ENCODE results near the gene TUBD1. TPM values are rescaled to one million over a fixed set of nuclear protein-coding genes. Genes with fewer than 3 reads are reported as not detected.
"Not testable (repeated sequence)": the region's sequence is repeated elsewhere in the genome, so short reads cannot be mapped to it uniquely, and the experiment has no call there.

Gene TUBD1
- total RNA-seq, 1 donor from 2014 or later, result 7.6 TPM

DNA sequence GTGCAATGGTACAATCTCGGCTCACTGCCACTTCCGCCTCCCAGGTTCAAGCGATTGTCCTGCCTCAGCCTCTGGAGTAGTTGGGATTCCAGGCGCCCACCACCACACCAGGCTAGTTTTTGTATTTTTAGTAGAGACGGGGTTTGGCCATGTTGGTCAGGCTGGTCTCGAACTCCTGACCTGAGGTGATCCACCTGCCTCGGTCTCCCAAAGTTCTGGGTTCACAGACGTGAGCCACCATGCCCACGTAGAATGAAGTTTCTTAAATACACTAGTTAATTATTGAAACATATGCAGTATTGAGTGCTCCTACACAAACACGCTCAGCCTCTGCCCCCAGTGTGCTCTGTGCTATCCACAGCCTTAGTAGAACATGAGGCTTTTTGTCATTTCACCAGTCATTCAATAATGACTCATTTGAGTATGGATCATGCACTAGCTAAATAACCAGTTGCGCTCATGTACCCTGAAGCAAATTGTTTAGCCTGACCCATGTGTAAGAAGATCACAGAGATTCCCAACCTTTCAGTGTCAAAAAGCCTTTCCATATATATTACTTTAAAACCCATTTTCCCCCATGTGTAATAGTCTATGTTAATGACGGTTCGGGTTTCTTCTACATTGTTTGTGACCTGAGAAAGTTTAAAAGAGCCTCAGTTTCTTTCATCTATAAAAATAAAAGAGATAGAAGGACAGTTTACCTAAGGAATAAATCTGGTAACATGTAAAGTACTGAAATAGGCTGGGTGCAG is 49.7 kb downstream of the TUBD1 start:
- no peaks in the 10 kb centered on the region for H3K27me3 ChIP-seq (ENCODE audit: control insufficient read depth, insufficient read depth, low read length)
- TF ChIP-seq, protein P1, sequence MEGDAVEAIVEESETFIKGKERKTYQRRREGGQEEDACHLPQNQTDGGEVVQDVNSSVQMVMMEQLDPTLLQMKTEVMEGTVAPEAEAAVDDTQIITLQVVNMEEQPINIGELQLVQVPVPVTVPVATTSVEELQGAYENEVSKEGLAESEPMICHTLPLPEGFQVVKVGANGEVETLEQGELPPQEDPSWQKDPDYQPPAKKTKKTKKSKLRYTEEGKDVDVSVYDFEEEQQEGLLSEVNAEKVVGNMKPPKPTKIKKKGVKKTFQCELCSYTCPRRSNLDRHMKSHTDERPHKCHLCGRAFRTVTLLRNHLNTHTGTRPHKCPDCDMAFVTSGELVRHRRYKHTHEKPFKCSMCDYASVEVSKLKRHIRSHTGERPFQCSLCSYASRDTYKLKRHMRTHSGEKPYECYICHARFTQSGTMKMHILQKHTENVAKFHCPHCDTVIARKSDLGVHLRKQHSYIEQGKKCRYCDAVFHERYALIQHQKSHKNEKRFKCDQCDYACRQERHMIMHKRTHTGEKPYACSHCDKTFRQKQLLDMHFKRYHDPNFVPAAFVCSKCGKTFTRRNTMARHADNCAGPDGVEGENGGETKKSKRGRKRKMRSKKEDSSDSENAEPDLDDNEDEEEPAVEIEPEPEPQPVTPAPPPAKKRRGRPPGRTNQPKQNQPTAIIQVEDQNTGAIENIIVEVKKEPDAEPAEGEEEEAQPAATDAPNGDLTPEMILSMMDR (IDR thresholded peaks at IDR 0.05; ENCODE audit: insufficient read depth, low read length, severe bottlenecking), result no peak
- H3K4me3 ChIP-seq (ENCODE audit: low read depth, low read length), result no peak overlapping the region
- H3K36me3 ChIP-seq (ENCODE audit: control insufficient read depth, insufficient read depth, low read length), result peaks cover 4% of the 10 kb centered on the region
- FAIRE-seq (no peak), DNase-seq (ENCODE audit: low read depth) (peak; percentile 99)

DNA sequence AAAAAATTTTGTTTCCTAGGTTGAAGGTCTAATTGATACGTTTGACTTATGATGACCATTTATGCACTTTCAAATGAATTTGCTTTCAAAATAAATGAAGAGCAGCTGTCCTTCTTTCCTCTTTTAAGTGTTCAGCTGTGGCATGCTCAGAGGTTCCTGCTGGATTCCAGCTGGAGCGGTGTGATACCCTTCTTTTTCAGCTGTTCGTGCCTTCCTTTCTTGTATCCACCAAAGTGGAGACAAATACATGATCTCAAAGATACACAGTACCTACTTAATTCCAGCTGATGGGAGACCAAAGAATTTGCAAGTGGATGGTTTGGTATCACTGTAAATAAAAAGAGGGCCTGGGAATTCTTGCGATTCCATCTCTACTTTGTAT is 50.9 kb downstream of the TUBD1 start:
- H3K36me3 ChIP-seq (ENCODE audit: control insufficient read depth, insufficient read depth, low read length); H3K4me3 ChIP-seq (ENCODE audit: low read depth, low read length); DNase-seq (ENCODE audit: low read depth); FAIRE-seq; H3K27me3 ChIP-seq (ENCODE audit: control insufficient read depth, insufficient read depth, low read length): not testable (repeated sequence)

DNA sequence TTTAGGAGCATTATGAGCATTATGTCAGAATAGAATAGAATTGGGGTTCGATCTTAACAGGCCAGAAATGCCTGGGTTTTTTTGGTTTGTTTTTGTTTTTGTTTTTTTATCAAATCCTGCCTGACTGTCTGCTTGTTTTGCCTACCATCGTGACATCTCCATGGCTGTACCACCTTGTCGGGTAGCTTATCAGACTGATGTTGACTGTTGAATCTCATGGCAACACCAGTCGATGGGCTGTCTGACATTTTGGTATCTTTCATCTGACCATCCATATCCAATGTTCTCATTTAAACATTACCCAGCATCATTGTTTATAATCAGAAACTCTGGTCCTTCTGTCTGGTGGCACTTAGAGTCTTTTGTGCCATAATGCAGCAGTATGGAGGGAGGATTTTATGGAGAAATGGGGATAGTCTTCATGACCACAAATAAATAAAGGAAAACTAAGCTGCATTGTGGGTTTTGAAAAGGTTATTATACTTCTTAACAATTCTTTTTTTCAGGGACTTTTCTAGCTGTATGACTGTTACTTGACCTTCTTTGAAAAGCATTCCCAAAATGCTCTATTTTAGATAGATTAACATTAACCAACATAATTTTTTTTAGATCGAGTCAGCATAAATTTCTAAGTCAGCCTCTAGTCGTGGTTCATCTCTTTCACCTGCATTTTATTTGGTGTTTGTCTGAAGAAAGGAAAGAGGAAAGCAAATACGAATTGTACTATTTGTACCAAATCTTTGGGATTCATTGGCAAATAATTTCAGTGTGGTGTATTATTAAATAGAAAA is 51.5 kb downstream of the TUBD1 start:
- peak; percentile 69 for DNase-seq (ENCODE audit: low read depth)
- FAIRE-seq, result not testable (repeated sequence)

DNA sequence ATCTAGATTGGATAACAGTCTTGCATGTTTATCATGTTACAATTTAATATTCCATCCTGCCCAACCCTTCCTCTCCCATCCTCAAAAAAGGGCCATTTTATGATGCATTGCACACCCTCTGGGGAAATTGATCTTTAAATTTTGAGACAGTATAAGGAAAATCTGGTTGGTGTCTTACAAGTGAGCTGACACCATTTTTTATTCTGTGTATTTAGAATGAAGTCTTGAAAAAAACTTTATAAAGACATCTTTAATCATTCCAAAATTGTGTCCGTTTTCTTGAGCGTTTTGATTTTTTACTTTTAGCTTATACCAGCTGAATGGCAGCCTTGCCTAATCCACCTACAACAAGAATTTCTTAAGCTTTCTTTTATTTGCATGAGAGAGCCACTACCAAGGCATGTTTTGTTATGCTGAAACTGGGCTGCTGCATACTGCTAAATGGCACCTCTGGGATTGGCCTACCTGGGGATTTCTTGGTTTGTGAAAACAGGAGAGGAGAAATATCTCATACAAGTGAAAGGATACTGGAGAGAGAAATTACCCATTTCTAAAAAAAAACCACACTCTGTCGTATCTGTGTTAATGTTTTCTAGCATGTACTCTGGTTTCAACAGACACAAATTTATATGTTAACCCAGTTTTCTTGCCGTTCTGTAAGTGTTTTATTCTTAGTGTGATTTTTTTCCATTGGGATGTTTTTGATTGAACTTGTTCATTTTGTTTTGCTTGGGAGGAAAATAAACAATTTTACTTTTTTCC is 52.2 kb downstream of the TUBD1 start:
- DNase-seq (ENCODE audit: low read depth) (peak; percentile 57), FAIRE-seq (no peak)
- peaks cover 4% of the 10 kb centered on the region for H3K36me3 ChIP-seq (ENCODE audit: control insufficient read depth, insufficient read depth, low read length)
- peak overlapping the region; percentile 89 for H3K4me3 ChIP-seq (ENCODE audit: low read depth, low read length)
- H3K27me3 ChIP-seq (ENCODE audit: control insufficient read depth, insufficient read depth, low read length), result no peaks in the 10 kb centered on the region
- TF ChIP-seq, protein P1 (IDR thresholded peaks at IDR 0.05; ENCODE audit: insufficient read depth, low read length, severe bottlenecking), result no peak

More for the DNA sequence above, 51.5 kb downstream of the TUBD1 start:
- not testable (repeated sequence) for H3K27me3 ChIP-seq (ENCODE audit: control insufficient read depth, insufficient read depth, low read length); H3K36me3 ChIP-seq (ENCODE audit: control insufficient read depth, insufficient read depth, low read length)
- H3K4me3 ChIP-seq (ENCODE audit: low read depth, low read length), result peak overlapping the region; percentile 89

DNA sequence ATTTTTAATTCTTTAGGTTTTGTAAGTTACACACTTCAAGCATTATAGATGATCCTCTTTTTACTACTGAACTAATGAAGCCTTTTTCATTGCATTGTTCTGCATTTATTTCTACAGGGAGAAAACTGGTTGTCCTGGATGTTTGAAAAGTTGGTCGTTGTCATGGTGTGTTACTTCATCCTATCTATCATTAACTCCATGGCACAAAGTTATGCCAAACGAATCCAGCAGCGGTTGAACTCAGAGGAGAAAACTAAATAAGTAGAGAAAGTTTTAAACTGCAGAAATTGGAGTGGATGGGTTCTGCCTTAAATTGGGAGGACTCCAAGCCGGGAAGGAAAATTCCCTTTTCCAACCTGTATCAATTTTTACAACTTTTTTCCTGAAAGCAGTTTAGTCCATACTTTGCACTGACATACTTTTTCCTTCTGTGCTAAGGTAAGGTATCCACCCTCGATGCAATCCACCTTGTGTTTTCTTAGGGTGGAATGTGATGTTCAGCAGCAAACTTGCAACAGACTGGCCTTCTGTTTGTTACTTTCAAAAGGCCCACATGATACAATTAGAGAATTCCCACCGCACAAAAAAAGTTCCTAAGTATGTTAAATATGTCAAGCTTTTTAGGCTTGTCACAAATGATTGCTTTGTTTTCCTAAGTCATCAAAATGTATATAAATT is 53.0 kb downstream of the TUBD1 start:
- Histone ChIP-seq H3K36me3 (ENCODE audit: control insufficient read depth, insufficient read depth, low read length) (peaks cover 4% of the 10 kb centered on the region), H3K4me3 (ENCODE audit: low read depth, low read length) (peak overlapping the region; percentile 89), H3K27me3 (ENCODE audit: control insufficient read depth, insufficient read depth, low read length) (no peaks in the 10 kb centered on the region)
- FAIRE-seq, result no peak
- TF ChIP-seq, protein P1 (IDR thresholded peaks at IDR 0.05; ENCODE audit: insufficient read depth, low read length, severe bottlenecking), result no peak
- DNase-seq (ENCODE audit: low read depth), result no peak

DNA sequence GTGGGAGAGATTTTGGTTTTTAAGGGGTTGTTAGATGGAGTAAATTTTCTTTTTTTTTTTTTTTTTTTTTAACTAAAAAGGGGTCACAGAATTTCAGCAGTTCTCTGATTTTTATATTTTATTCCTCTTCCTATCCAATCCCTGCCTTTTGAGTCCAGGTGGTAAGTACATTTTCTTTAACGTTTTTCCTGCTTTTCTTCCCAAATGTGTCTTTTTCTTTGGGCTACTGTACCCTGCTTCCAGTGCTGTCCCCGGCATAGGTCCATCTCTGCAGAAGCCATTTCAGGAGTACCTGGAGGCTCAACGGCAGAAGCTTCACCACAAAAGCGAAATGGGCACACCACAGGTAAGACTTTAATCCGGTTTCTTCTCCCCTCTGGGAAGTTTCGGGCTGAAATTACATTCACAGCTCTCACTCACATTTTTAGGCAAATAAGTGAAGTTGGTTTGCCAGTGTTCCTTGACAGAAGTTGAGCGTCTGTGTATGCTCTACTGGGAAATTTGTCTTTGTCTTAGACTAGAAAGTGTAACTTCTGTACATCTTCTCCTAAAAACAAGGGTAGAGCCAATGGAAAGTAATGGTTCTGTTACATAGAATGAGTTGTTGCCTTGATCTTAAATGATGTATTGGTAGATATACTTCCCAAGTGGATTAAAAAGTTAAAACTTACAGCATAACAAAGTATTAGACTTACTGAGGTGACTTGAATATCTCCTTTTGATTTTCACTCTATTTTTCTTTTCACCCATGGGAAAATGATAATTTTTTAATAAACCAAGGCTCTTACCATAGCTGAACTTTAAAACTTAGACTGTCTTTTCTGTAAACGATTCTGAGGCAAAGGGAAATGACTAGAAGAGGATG is 54.5 kb downstream of the TUBD1 start:
- H3K27me3 ChIP-seq (ENCODE audit: control insufficient read depth, insufficient read depth, low read length), result no peaks in the 10 kb centered on the region
- peak overlapping the region; percentile 89 for H3K4me3 ChIP-seq (ENCODE audit: low read depth, low read length)
- H3K36me3 ChIP-seq (ENCODE audit: control insufficient read depth, insufficient read depth, low read length), result peaks cover 4% of the 10 kb centered on the region
- no peak for FAIRE-seq
- TF ChIP-seq, protein P1 (IDR thresholded peaks at IDR 0.05; ENCODE audit: insufficient read depth, low read length, severe bottlenecking), result no peak
- DNase-seq (ENCODE audit: low read depth), result no peak

All from bronchial epithelial cell (primary cell).